Breast epithelium (tissue), 4 donors: Measurements from ENCODE around the gene CNOT6L. TPM values are rescaled to one million over a fixed set of nuclear protein-coding genes. Genes with fewer than 3 reads are reported as not detected.

Source experiments
- DNase-seq, 2 donors: peaks; one replicate each; pipeline ENCODE4 v3.0.0-alpha.2; 2019; ENCODE audit warnings: low spot score in 2 of 2
- H3K27ac ChIP-seq, 2 donors: fragments of 200-600 bp; sonication (generic) in 1 of 2; one replicate each; pipeline ENCODE4 v1.5.1; 2016 to 2019; ENCODE audit warnings: mild to moderate bottlenecking in 1 of 2
- H3K27me3 ChIP-seq, 2 donors: fragments of 200-600 bp; sonication (generic) in 1 of 2; one replicate each; pipeline versions ENCODE4 v1.5.1 to v1.6.0; 2017 to 2019; ENCODE audit warnings: control low read depth in 1 of 2, mild to moderate bottlenecking in 1 of 2
- H3K36me3 ChIP-seq: fragments of 200-600 bp; one replicate; pipeline ENCODE4 v1.5.1; 2019
- H3K4me1 ChIP-seq, 2 donors: fragments of 200-600 bp; sonication (generic); one replicate each; pipeline ENCODE4 v1.5.1; 2016 to 2019; ENCODE audit warnings: control low read depth in 1 of 2
- H3K4me3 ChIP-seq, 3 donors: fragments of 200-600 bp; sonication (generic); 1 replicate in 2 of 3; 2 replicates in 1 of 3; pipeline ENCODE4 v1.5.1; 2016 to 2019; ENCODE audit warnings: mild to moderate bottlenecking in 3 of 3, moderate library complexity in 2 of 3
- H3K9me3 ChIP-seq, 2 donors: fragments of 200-600 bp; sonication (generic) in 1 of 2; one replicate each; pipeline ENCODE4 v1.5.1; 2016 to 2019; ENCODE audit warnings: control low read depth in 1 of 2
- CTCF ChIP-seq, 3 donors: fragments of 450-650 bp; IDR thresholded peaks; one replicate each; pipeline ENCODE4 v1.5.1; 2016 to 2017; ENCODE audit warnings: antibody characterized with exemption in 3 of 3, mild to moderate bottlenecking in 3 of 3, moderate library complexity in 3 of 3
- POLR2A ChIP-seq: fragments of 450-650 bp; IDR thresholded peaks from one replicate; pipeline ENCODE4 v1.6.1; 2016; ENCODE audit warnings: antibody characterized with exemption, mild to moderate bottlenecking, moderate library complexity
- POLR2AphosphoS5 ChIP-seq, 3 donors: sonication (generic); formaldehyde crosslinking; IDR thresholded peaks; one replicate each; pipeline ENCODE4 v1.6.1; 2017; ENCODE audit warnings: antibody characterized with exemption in 3 of 3
- intact Hi-C: fragments of 100-400 bp; cut with DNase I; formaldehyde crosslinking; loops from one replicate; pipeline ENCODE4 v1.15.1; 2023; ENCODE audit warnings: low total_unique reads
- total RNA-seq, 3 donors: library from RNA; depleted of rRNA; stranded (reverse); fragments of >200 nt; gene quantifications; one replicate each; pipeline ENCODE4 v1.1.0, GENCODE V29; 2016

The CNOT6L gene
- total RNA-seq, 3 donors from 2014 or later = 22.4 to 53.1 (median 39.0) TPM

- no peak overlapping the region for H3K27ac ChIP-seq
- H3K9me3 ChIP-seq = no peaks in the 10 kb centered on the region
- intact Hi-C loops = no loop called here
- TF ChIP-seq POLR2AphosphoS5 (IDR thresholded peaks at IDR 0.05) (no peak), CTCF (IDR thresholded peaks at IDR 0.05) (no peak), POLR2A (no peak)
- no peak overlapping the region for H3K4me3 ChIP-seq
- H3K4me1 ChIP-seq = no peaks in the 10 kb centered on the region
- DNase-seq = no peak
- no peaks in the 10 kb centered on the region for H3K36me3 ChIP-seq
- no peaks in the 10 kb centered on the region for H3K27me3 ChIP-seq
Measured at GRCh38 chr4:77676842-77677241, 142.3 kb downstream of the CNOT6L start.

- no peaks in the 10 kb centered on the region for H3K4me1 ChIP-seq
- H3K27me3 ChIP-seq = no peaks in the 10 kb centered on the region
- intact Hi-C loops = no loop called here
- H3K27ac ChIP-seq = no peak overlapping the region
- H3K4me3 ChIP-seq = no peak overlapping the region
- no peaks in the 10 kb centered on the region for H3K36me3 ChIP-seq
- no peak for DNase-seq
- TF ChIP-seq CTCF (IDR thresholded peaks at IDR 0.05) (no peak), POLR2A (no peak), POLR2AphosphoS5 (IDR thresholded peaks at IDR 0.05) (no peak)
- H3K9me3 ChIP-seq = no peaks in the 10 kb centered on the region
Measured at GRCh38 chr4:77671051-77671450, 148.1 kb downstream of the CNOT6L start.

- H3K9me3 ChIP-seq = no peaks in the 10 kb centered on the region
- no peaks in the 10 kb centered on the region for H3K4me1 ChIP-seq
- H3K4me3 ChIP-seq = no peak overlapping the region
- H3K27me3 ChIP-seq = no peaks in the 10 kb centered on the region
- no peak overlapping the region for H3K27ac ChIP-seq
- TF ChIP-seq POLR2AphosphoS5 (IDR thresholded peaks at IDR 0.05) (no peak), CTCF (IDR thresholded peaks at IDR 0.05) (no peak), POLR2A (no peak)
- H3K36me3 ChIP-seq = no peaks in the 10 kb centered on the region
- intact Hi-C loops = no loop called here
- no peak for DNase-seq
Measured at GRCh38 chr4:77669946-77670590, 149.1 kb downstream of the CNOT6L start.

- H3K36me3 ChIP-seq = no peaks in the 10 kb centered on the region
- H3K27me3 ChIP-seq = no peaks in the 10 kb centered on the region
- TF ChIP-seq POLR2A (no peak), POLR2AphosphoS5 (IDR thresholded peaks at IDR 0.05) (no peak), CTCF (IDR thresholded peaks at IDR 0.05) (no peak)
- intact Hi-C loops = no loop called here
- no peak for DNase-seq
- no peak overlapping the region for H3K4me3 ChIP-seq
- no peaks in the 10 kb centered on the region for H3K4me1 ChIP-seq
- no peak overlapping the region for H3K27ac ChIP-seq
- no peaks in the 10 kb centered on the region for H3K9me3 ChIP-seq
Measured at GRCh38 chr4:77665381-77666069, 153.6 kb downstream of the CNOT6L start.

Other genes starting within 250 kb of the CNOT6L start
- gene CXCL13, start 213.5 kb downstream of the CNOT6L start, total RNA-seq = 1 to 10 TPM in 2 of 3 donors, not detected in 1; 2.9 to 6.2 TPM
- 10 to 100 TPM; 17.1 to 26.3 (median 21.0) TPM for gene MRPL1, start 43.5 kb upstream of the CNOT6L start, total RNA-seq
- 1 to 10 TPM; 4.9 to 7.5 (median 6.6) TPM for gene FRAS1, start 238.0 kb upstream of the CNOT6L start, total RNA-seq